Trophoblast cell (in vitro differentiated cells and primary cell): ENCODE measurements around the gene GADD45GIP1.
"Not testable (repeated sequence)": the region's sequence is repeated elsewhere in the genome, so short reads cannot be mapped to it uniquely, and the experiment has no call there.

Experiments
- DNase-seq, 2 donors: peaks; one replicate each; pipeline ENCODE4 v3.0.0-alpha.2; 2016
- H2AFZ ChIP-seq: 2 replicates; pipeline ENCODE4 v1.6.1; 2013; ENCODE audit warnings: low read length, moderate library complexity, mild to moderate bottlenecking; ENCODE audit not compliant: insufficient read depth, poor library complexity
- H2AK5ac ChIP-seq: 2 replicates; pipeline ENCODE4 v1.6.1; 2013; ENCODE audit warnings: mild to moderate bottlenecking, low read length
- H2BK120ac ChIP-seq: 2 replicates; pipeline ENCODE4 v1.6.1; 2013; ENCODE audit warnings: low read length, mild to moderate bottlenecking, moderate library complexity; ENCODE audit not compliant: insufficient read depth, poor library complexity
- H2BK12ac ChIP-seq: 2 replicates; pipeline ENCODE4 v1.6.1; 2013; ENCODE audit warnings: mild to moderate bottlenecking, low read length, moderate library complexity
- H2BK5ac ChIP-seq: 2 replicates; pipeline ENCODE4 v1.6.1; 2013; ENCODE audit warnings: low read length, low read depth, moderate library complexity, mild to moderate bottlenecking; ENCODE audit not compliant: poor library complexity
- H3K14ac ChIP-seq: 2 replicates; pipeline ENCODE4 v1.6.1; 2013; ENCODE audit warnings: mild to moderate bottlenecking, low read length
- H3K18ac ChIP-seq: 2 replicates; pipeline ENCODE4 v1.6.1; 2013; ENCODE audit warnings: mild to moderate bottlenecking, low read length
- H3K23ac ChIP-seq: 2 replicates; pipeline ENCODE4 v1.6.1; 2013; ENCODE audit warnings: low read length
- H3K27ac ChIP-seq: 2 replicates; pipeline ENCODE4 v1.5.1; 2013; ENCODE audit warnings: low read depth, mild to moderate bottlenecking, inconsistent platforms, low read length, moderate library complexity
- H3K27me3 ChIP-seq: 2 replicates; pipeline ENCODE4 v1.6.1; 2013; ENCODE audit warnings: inconsistent platforms, mild to moderate bottlenecking, low read length, moderate library complexity; ENCODE audit not compliant: insufficient read depth
- H3K36me3 ChIP-seq, 2 experiments: 1 replicate in 1 of 2; 2 replicates in 1 of 2; pipeline ENCODE4 v1.6.1; 2013; ENCODE audit warnings: low read length in 2 of 2, mild to moderate bottlenecking in 2 of 2, moderate library complexity in 1 of 2; ENCODE audit not compliant: insufficient read depth in 2 of 2, control insufficient read depth in 1 of 2
- H3K4ac ChIP-seq: 2 replicates; pipeline ENCODE4 v1.6.1; 2013; ENCODE audit warnings: low read depth, mild to moderate bottlenecking, low read length, moderate library complexity
- H3K4me1 ChIP-seq, 2 experiments: 1 replicate in 1 of 2; 2 replicates in 1 of 2; pipeline ENCODE4 v1.6.1; 2013; ENCODE audit warnings: low read length in 2 of 2, mild to moderate bottlenecking in 2 of 2, moderate library complexity in 1 of 2; ENCODE audit not compliant: insufficient read depth in 2 of 2, control insufficient read depth in 1 of 2
- H3K4me2 ChIP-seq: 2 replicates; pipeline ENCODE4 v1.6.1; 2013; ENCODE audit warnings: inconsistent platforms, mild to moderate bottlenecking, low read length, moderate library complexity
- H3K4me3 ChIP-seq: 2 replicates; pipeline ENCODE4 v1.5.1; 2013; ENCODE audit warnings: mild to moderate bottlenecking, low read depth, low read length, inconsistent platforms
- H3K79me1 ChIP-seq: one replicate; pipeline ENCODE4 v1.6.1; 2013; ENCODE audit warnings: low read length
- H3K79me2 ChIP-seq: 2 replicates; pipeline ENCODE4 v1.6.1; 2013; ENCODE audit warnings: low read length, mild to moderate bottlenecking; ENCODE audit not compliant: control insufficient read depth, insufficient read depth, poor library complexity
- H3K9ac ChIP-seq: 2 replicates; pipeline ENCODE4 v1.6.1; 2013; ENCODE audit warnings: mild to moderate bottlenecking, low read length
- H3K9me3 ChIP-seq: 2 replicates; pipeline ENCODE4 v1.6.1; 2013; ENCODE audit warnings: low read depth, mild to moderate bottlenecking, control low read depth, inconsistent platforms, low read length; ENCODE audit not compliant: insufficient read depth
- H4K12ac ChIP-seq: 2 replicates; pipeline ENCODE4 v1.6.1; 2013; ENCODE audit warnings: low read depth, mild to moderate bottlenecking, low read length, moderate library complexity
- H4K8ac ChIP-seq: 2 replicates; pipeline ENCODE4 v1.6.1; 2013; ENCODE audit warnings: low read depth, mild to moderate bottlenecking, low read length, moderate library complexity
- H4K91ac ChIP-seq: one replicate; pipeline ENCODE4 v1.6.1; 2013; ENCODE audit warnings: low read depth, mild to moderate bottlenecking, low read length, moderate library complexity
- WGBS: extraction: QIAGEN DNeasy Blood & Tissue Kit; methylation state at CpG from one replicate; pipeline ENCODE4 v1.1.7; 2013; ENCODE audit warnings: missing lambda C conversion rate; ENCODE audit not compliant: insufficient read length, insufficient coverage; ENCODE audit errors: extremely low coverage; 5-methylcytosine and 5-hydroxymethylcytosine counted together

The GADD45GIP1 gene

GRCh38 chr19:12921047-12921446, 36.0 kb downstream of the GADD45GIP1 start:
- no peak overlapping the region for H2AFZ ChIP-seq
- H3K9ac ChIP-seq: no peak overlapping the region
- peaks cover 3% of the 10 kb centered on the region in 2 experiments for H3K4me1 ChIP-seq
- peaks cover 32 to 33% of the 10 kb centered on the region in 2 experiments for H3K36me3 ChIP-seq
- no peak overlapping the region for H3K18ac ChIP-seq
- no peak overlapping the region for H3K4me2 ChIP-seq
- no peak overlapping the region for H3K4ac ChIP-seq
- no peak overlapping the region for H2BK12ac ChIP-seq
- no peak for DNase-seq
- H3K9me3 ChIP-seq: peaks cover 6% of the 10 kb centered on the region
- no peak overlapping the region for H4K12ac ChIP-seq
- no peak overlapping the region for H3K14ac ChIP-seq
- no peak overlapping the region for H4K91ac ChIP-seq
- peaks cover 2% of the 10 kb centered on the region for H3K79me1 ChIP-seq
- H2BK5ac ChIP-seq: no peak overlapping the region
- WGBS: no CpG with 5 or more reads among the region's 3 CpGs
- no peak overlapping the region for H2AK5ac ChIP-seq
- no peak overlapping the region for H3K4me3 ChIP-seq
- H3K23ac ChIP-seq: no peak overlapping the region
- H4K8ac ChIP-seq: no peak overlapping the region
- no peaks in the 10 kb centered on the region for H3K79me2 ChIP-seq
- peak overlapping the region; percentile 32 for H3K27ac ChIP-seq
- no peaks in the 10 kb centered on the region for H3K27me3 ChIP-seq
- H2BK120ac ChIP-seq: no peak overlapping the region

GRCh38 chr19:12918253-12918652, 38.8 kb downstream of the GADD45GIP1 start:
- no CpG with 5 or more reads among the region's 14 CpGs for WGBS

GRCh38 chr19:12915860-12916259, 41.2 kb downstream of the GADD45GIP1 start:
- not testable (repeated sequence) for H3K4me2 ChIP-seq, H3K79me2 ChIP-seq, H3K36me3 ChIP-seq, H3K18ac ChIP-seq, H3K79me1 ChIP-seq, H2BK12ac ChIP-seq, H3K14ac ChIP-seq, DNase-seq, H3K9ac ChIP-seq, H2AFZ ChIP-seq, H3K27me3 ChIP-seq, H4K91ac ChIP-seq, H2BK120ac ChIP-seq, H2BK5ac ChIP-seq, H3K9me3 ChIP-seq, H3K4me3 ChIP-seq, H3K23ac ChIP-seq, H3K27ac ChIP-seq, H4K8ac ChIP-seq, H3K4ac ChIP-seq, H4K12ac ChIP-seq, H2AK5ac ChIP-seq
- WGBS: no CpG with 5 or more reads among the region's 4 CpGs
- peaks cover 9 to 11% of the 10 kb centered on the region in 2 experiments for H3K4me1 ChIP-seq

More at GRCh38 chr19:12918253-12918652, 38.8 kb downstream of the GADD45GIP1 start:
- H3K18ac ChIP-seq: no peak overlapping the region
- H4K91ac ChIP-seq: no peak overlapping the region
- no peak overlapping the region for H3K4me2 ChIP-seq
- no peak overlapping the region for H2BK12ac ChIP-seq
- no peak overlapping the region for H3K9ac ChIP-seq
- H3K79me1 ChIP-seq: peaks cover 2% of the 10 kb centered on the region
- no peak overlapping the region for H2AK5ac ChIP-seq
- no peak overlapping the region for H4K8ac ChIP-seq
- H2BK120ac ChIP-seq: no peak overlapping the region
- no peak overlapping the region for H3K4ac ChIP-seq
- H3K23ac ChIP-seq: no peak overlapping the region
- H3K27ac ChIP-seq: no peak overlapping the region
- peak overlapping the region; percentile 25 for H3K4me3 ChIP-seq
- H3K27me3 ChIP-seq: no peaks in the 10 kb centered on the region
- no peak overlapping the region for H3K14ac ChIP-seq
- no peak overlapping the region for H2AFZ ChIP-seq
- peaks cover 4 to 8% of the 10 kb centered on the region in 2 experiments for H3K4me1 ChIP-seq
- H4K12ac ChIP-seq: no peak overlapping the region
- peaks cover 11 to 12% of the 10 kb centered on the region in 2 experiments for H3K36me3 ChIP-seq
- no peak for DNase-seq
- H3K79me2 ChIP-seq: no peaks in the 10 kb centered on the region
- peaks cover 6% of the 10 kb centered on the region for H3K9me3 ChIP-seq
- no peak overlapping the region for H2BK5ac ChIP-seq

- Histone ChIP-seq H2BK5ac (no peak overlapping the region), H3K4ac (no peak overlapping the region), H2BK12ac (no peak overlapping the region), H4K91ac (no peak overlapping the region), H3K27me3 (no peaks in the 10 kb centered on the region), H3K36me3 (no peaks in the 10 kb centered on the region), H3K4me1 (peaks cover 9 to 11% of the 10 kb centered on the region in 2 experiments), H3K27ac (no peak overlapping the region), H3K9ac (no peak overlapping the region), H3K9me3 (peaks cover 5% of the 10 kb centered on the region), H4K8ac (no peak overlapping the region), H4K12ac (no peak overlapping the region), H3K18ac (no peak overlapping the region), H3K4me3 (no peak overlapping the region), H3K23ac (no peak overlapping the region), H3K4me2 (no peak overlapping the region), H2BK120ac (no peak overlapping the region), H3K79me1 (peaks cover 2% of the 10 kb centered on the region), H2AK5ac (no peak overlapping the region), H3K79me2 (no peaks in the 10 kb centered on the region), H3K14ac (no peak overlapping the region), H2AFZ (no peak overlapping the region)
- no peak for DNase-seq
- WGBS: no CpG with 5 or more reads among the region's 12 CpGs
Measured at GRCh38 chr19:12913851-12914690, 43.0 kb downstream of the GADD45GIP1 start.
